DND-41 (cell line): ENCODE results near the gene SLC5A6.

Source experiments
- ATAC-seq: fragments of 200-7000 bp; cut with Tn5 transposase; 3 replicates; pipeline ENCODE4 v1.9.1; 2021; ENCODE audit warnings: low read depth; ENCODE audit not compliant: insufficient read depth
- DNase-seq: peaks from one replicate; pipeline ENCODE4 v3.0.0-alpha.2; 2020
- H2AFZ ChIP-seq: 2 replicates; pipeline ENCODE4 v1.6.0; 2012; ENCODE audit warnings: low read depth, low read length
- H3K27ac ChIP-seq: 2 replicates; pipeline ENCODE4 v1.5.1; 2012; ENCODE audit warnings: low read length, inconsistent platforms
- H3K27me3 ChIP-seq: fragments of 200-600 bp; sonication (generic); 2 replicates; pipeline ENCODE4 v1.6.0; 2012; ENCODE audit warnings: low read length, mild to moderate bottlenecking, inconsistent platforms; ENCODE audit not compliant: insufficient read depth, poor library complexity
- H3K36me3 ChIP-seq: 2 replicates; pipeline ENCODE4 v1.5.1; 2012; ENCODE audit warnings: low read length, inconsistent platforms; ENCODE audit not compliant: insufficient read depth
- H3K4me1 ChIP-seq: 2 replicates; pipeline ENCODE4 v1.5.1; 2012; ENCODE audit warnings: mild to moderate bottlenecking, low read length; ENCODE audit not compliant: insufficient read depth
- H3K4me2 ChIP-seq: 2 replicates; pipeline ENCODE4 v1.6.0; 2012; ENCODE audit warnings: mild to moderate bottlenecking, moderate library complexity, low read length, inconsistent platforms; ENCODE audit not compliant: insufficient read depth
- H3K4me3 ChIP-seq, 2 experiments: fragments of 200-600 bp in 1 of 2; shearing (Covaris generic) in 1 of 2; 2 replicates each; pipeline ENCODE4 v1.5.1; 2012 to 2016; ENCODE audit warnings: inconsistent platforms in 2 of 2, low read length in 2 of 2, mild to moderate bottlenecking in 2 of 2, low read depth in 1 of 2, moderate library complexity in 1 of 2
- H3K79me2 ChIP-seq: 2 replicates; pipeline ENCODE4 v1.6.0; 2012; ENCODE audit warnings: low read length, inconsistent platforms; ENCODE audit not compliant: insufficient read depth
- H3K9ac ChIP-seq: 2 replicates; pipeline ENCODE4 v1.6.0; 2012; ENCODE audit warnings: low read depth, mild to moderate bottlenecking, inconsistent platforms, low read length, moderate library complexity
- H3K9me3 ChIP-seq: 2 replicates; pipeline ENCODE4 v1.5.1; 2012; ENCODE audit warnings: low read length, moderate library complexity, mild to moderate bottlenecking, inconsistent platforms; ENCODE audit not compliant: insufficient read depth, severe bottlenecking
- H4K20me1 ChIP-seq: 2 replicates; pipeline ENCODE4 v1.6.0; 2012; ENCODE audit warnings: low read length; ENCODE audit not compliant: insufficient read depth
- EZH2 ChIP-seq: IDR thresholded peaks from 3 replicates; pipeline ENCODE4 v1.6.1; 2012; ENCODE audit warnings: borderline replicate concordance, low read depth, mild to moderate bottlenecking, moderate library complexity, low read length, inconsistent platforms; ENCODE audit not compliant: severe bottlenecking
- TF ChIP-seq, protein P1 (sequence below): IDR thresholded peaks from 2 replicates; pipeline ENCODE4 v1.5.1; 2012; ENCODE audit warnings: borderline replicate concordance, low read length, moderate library complexity, mild to moderate bottlenecking; ENCODE audit not compliant: poor library complexity, severe bottlenecking; ENCODE audit errors: extremely low read depth

Gene SLC5A6

DNA sequence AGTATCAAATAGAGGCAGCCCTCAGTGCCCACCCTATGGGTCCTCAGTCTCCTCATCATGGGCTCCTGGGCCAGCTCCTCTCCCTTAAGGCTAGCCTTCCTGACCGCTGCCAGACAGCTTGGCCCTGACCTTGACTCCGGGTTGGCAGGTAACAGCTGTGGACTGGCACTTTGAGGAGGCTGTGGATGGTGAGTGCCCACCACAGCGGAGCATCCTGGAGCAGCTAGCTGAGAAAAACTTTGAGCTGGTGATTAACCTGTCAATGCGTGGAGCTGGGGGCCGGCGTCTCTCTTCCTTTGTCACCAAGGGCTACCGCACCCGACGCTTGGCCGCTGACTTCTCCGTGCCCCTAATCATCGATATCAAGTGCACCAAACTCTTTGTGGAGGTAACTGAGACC lies 24.1 kb upstream of the SLC5A6 start:
- ATAC-seq: no peak

DNA sequence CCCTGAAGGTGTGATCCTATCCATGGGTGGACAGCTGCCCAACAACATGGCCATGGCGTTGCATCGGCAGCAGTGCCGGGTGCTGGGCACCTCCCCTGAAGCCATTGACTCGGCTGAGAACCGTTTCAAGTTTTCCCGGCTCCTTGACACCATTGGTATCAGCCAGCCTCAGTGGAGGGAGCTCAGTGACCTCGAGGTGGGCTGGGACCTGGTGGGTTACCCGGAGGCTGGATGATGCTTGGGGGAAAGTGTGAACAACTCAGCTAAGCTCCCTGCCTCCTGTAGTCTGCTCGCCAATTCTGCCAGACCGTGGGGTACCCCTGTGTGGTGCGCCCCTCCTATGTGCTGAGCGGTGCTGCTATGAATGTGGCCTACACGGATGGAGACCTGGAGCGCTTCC lies 21.3 kb upstream of the SLC5A6 start:
- no peaks in the 10 kb centered on the region for H3K27me3 ChIP-seq
- no peaks in the 10 kb centered on the region for H3K4me1 ChIP-seq
- no peak overlapping the region for H3K9ac ChIP-seq
- H3K79me2 ChIP-seq: no peaks in the 10 kb centered on the region
- TF ChIP-seq EZH2: no peak
- TF ChIP-seq, protein P1, sequence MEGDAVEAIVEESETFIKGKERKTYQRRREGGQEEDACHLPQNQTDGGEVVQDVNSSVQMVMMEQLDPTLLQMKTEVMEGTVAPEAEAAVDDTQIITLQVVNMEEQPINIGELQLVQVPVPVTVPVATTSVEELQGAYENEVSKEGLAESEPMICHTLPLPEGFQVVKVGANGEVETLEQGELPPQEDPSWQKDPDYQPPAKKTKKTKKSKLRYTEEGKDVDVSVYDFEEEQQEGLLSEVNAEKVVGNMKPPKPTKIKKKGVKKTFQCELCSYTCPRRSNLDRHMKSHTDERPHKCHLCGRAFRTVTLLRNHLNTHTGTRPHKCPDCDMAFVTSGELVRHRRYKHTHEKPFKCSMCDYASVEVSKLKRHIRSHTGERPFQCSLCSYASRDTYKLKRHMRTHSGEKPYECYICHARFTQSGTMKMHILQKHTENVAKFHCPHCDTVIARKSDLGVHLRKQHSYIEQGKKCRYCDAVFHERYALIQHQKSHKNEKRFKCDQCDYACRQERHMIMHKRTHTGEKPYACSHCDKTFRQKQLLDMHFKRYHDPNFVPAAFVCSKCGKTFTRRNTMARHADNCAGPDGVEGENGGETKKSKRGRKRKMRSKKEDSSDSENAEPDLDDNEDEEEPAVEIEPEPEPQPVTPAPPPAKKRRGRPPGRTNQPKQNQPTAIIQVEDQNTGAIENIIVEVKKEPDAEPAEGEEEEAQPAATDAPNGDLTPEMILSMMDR: no peak
- ATAC-seq (no peak), DNase-seq (no peak)
- H2AFZ ChIP-seq: no peak overlapping the region
- peaks cover 16% of the 10 kb centered on the region; the same call in 1 of the 2 replicates for H4K20me1 ChIP-seq
- H3K36me3 ChIP-seq: peaks cover 94% of the 10 kb centered on the region
- no peaks in the 10 kb centered on the region for H3K9me3 ChIP-seq
- H3K27ac ChIP-seq: no peak overlapping the region
- H3K4me3 ChIP-seq: no peak overlapping the region
- no peak overlapping the region for H3K4me2 ChIP-seq

More for the DNA sequence above, 24.1 kb upstream of the SLC5A6 start:
- Histone ChIP-seq H3K9ac (no peak overlapping the region), H2AFZ (no peak overlapping the region), H3K79me2 (no peaks in the 10 kb centered on the region), H3K36me3 (peaks cover 100% of the 10 kb centered on the region), H3K4me2 (no peak overlapping the region), H3K9me3 (no peaks in the 10 kb centered on the region), H3K4me3 (no peak overlapping the region), H3K27me3 (no peaks in the 10 kb centered on the region), H3K4me1 (no peaks in the 10 kb centered on the region), H4K20me1 (peaks cover 28% of the 10 kb centered on the region; the same call in 1 of the 2 replicates), H3K27ac (no peak overlapping the region)
- no peak for DNase-seq
- no peak for TF ChIP-seq EZH2
- TF ChIP-seq, protein P1: no peak

DNA sequence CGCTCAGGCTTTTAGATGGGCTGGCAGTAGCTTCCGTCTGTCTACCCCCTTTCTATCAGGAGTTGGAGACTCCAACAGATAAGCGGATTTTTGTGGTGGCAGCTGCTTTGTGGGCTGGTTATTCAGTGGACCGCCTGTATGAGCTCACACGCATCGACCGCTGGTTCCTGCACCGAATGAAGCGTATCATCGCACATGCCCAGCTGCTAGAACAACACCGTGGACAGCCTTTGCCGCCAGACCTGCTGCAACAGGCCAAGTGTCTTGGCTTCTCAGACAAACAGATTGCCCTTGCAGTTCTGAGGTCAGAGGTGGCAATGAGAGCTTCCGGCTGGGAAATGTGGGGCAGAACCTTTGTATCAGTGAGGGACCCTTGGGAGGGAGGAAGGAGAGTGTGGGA lies 19.9 kb upstream of the SLC5A6 start:
- peaks cover 94% of the 10 kb centered on the region for H3K36me3 ChIP-seq
- H3K27ac ChIP-seq: no peak overlapping the region
- no peak for ATAC-seq
- H3K9ac ChIP-seq: no peak overlapping the region
- no peak for TF ChIP-seq EZH2
- TF ChIP-seq, protein P1: no peak
- no peaks in the 10 kb centered on the region for H3K4me1 ChIP-seq
- no peak for DNase-seq
- no peaks in the 10 kb centered on the region for H3K79me2 ChIP-seq
- H3K4me3 ChIP-seq: no peak overlapping the region
- H3K9me3 ChIP-seq: no peaks in the 10 kb centered on the region
- H3K27me3 ChIP-seq: no peaks in the 10 kb centered on the region
- peaks cover 16% of the 10 kb centered on the region; the same call in 1 of the 2 replicates for H4K20me1 ChIP-seq
- H2AFZ ChIP-seq: no peak overlapping the region
- no peak overlapping the region for H3K4me2 ChIP-seq

DNA sequence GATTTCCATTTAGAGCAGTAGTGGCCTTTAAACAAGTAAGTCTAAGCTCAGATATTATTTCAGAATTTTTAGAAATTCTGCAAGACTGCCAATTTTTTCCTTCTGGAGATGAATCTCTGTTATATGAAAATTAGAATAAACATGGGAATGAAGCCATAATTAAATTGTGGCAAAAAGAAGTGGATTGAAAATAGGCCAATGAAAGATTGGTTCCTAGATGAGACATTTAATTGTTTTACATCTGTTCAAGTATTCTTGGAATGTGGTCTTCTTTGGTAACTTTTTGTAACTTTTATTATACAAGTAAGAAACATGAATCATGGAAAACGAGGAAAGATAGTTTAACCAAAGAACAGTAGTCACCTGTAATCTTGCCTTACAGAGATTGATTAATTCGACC lies 15.4 kb upstream of the SLC5A6 start:
- H3K9ac ChIP-seq: no peak overlapping the region
- peaks cover 94% of the 10 kb centered on the region for H3K36me3 ChIP-seq
- H3K79me2 ChIP-seq: no peaks in the 10 kb centered on the region
- no peaks in the 10 kb centered on the region for H3K9me3 ChIP-seq
- no peaks in the 10 kb centered on the region for H3K27me3 ChIP-seq
- no peak overlapping the region for H3K4me2 ChIP-seq
- peaks cover 13% of the 10 kb centered on the region; the same call in 1 of the 2 replicates for H4K20me1 ChIP-seq
- H2AFZ ChIP-seq: no peak overlapping the region
- H3K4me3 ChIP-seq: no peak overlapping the region
- DNase-seq (no peak), ATAC-seq (no peak)
- TF ChIP-seq EZH2: no peak
- TF ChIP-seq, protein P1: no peak
- no peak overlapping the region for H3K27ac ChIP-seq
- no peaks in the 10 kb centered on the region for H3K4me1 ChIP-seq
